Vagina (tissue), 2 donors: ENCODE results near the gene ELMO1. TPM values are rescaled to one million over a fixed set of nuclear protein-coding genes. Genes with fewer than 3 reads are reported as not detected.

Experiments used
- DNase-seq, 2 donors: peaks; one replicate each; pipeline ENCODE4 v3.0.0-alpha.2; 2017; ENCODE audit errors: extremely low spot score in 2 of 2
- H3K27ac ChIP-seq: fragments of 200-600 bp; sonication (generic); one replicate; pipeline ENCODE4 v1.5.1; 2019
- H3K27me3 ChIP-seq: fragments of 200-600 bp; sonication (generic); one replicate; pipeline ENCODE4 v1.5.1; 2019
- H3K36me3 ChIP-seq, 2 donors: fragments of 200-600 bp; sonication (generic); one replicate each; pipeline ENCODE4 v1.5.1; 2017 to 2019
- H3K4me1 ChIP-seq: fragments of 200-600 bp; sonication (generic); one replicate; pipeline ENCODE4 v1.5.1; 2019
- H3K4me3 ChIP-seq, 2 donors: fragments of 200-600 bp; sonication (generic); 1 replicate in 1 of 2; 2 replicates in 1 of 2; pipeline ENCODE4 v1.5.1; 2016 to 2019
- H3K9me3 ChIP-seq: fragments of 200-600 bp; sonication (generic); one replicate; pipeline ENCODE4 v1.5.1; 2019
- CTCF ChIP-seq, 3 experiments: fragments of 450-650 bp in 2 of 3; fragments of 200-600 bp in 1 of 3; sonication (generic) in 1 of 3; IDR thresholded peaks; one replicate each; pipeline ENCODE4 v1.5.1; 2017 to 2019; ENCODE audit warnings: antibody characterized with exemption in 3 of 3, mild to moderate bottlenecking in 2 of 3, moderate library complexity in 2 of 3
- POLR2A ChIP-seq, 2 donors: fragments of 450-650 bp; IDR thresholded peaks; one replicate each; pipeline ENCODE4 v1.6.1; 2017; ENCODE audit warnings: antibody characterized with exemption in 2 of 2, mild to moderate bottlenecking in 2 of 2, moderate library complexity in 2 of 2
- POLR2AphosphoS5 ChIP-seq, 2 donors: sonication (generic); formaldehyde crosslinking; IDR thresholded peaks; one replicate each; pipeline ENCODE4 v1.9.0; 2017; ENCODE audit warnings: antibody characterized with exemption in 2 of 2, mild to moderate bottlenecking in 2 of 2, low read depth in 1 of 2; ENCODE audit not compliant: insufficient read depth in 1 of 2
- intact Hi-C: fragments of 100-400 bp; cut with DNase I; formaldehyde crosslinking; loops from one replicate; pipeline ENCODE4 v1.15.1; 2023
- total RNA-seq: library from RNA; depleted of rRNA; stranded (reverse); fragments of >200 nt; gene quantifications from one replicate; pipeline ENCODE4 v1.2.3, GENCODE V29; 2016

Gene ELMO1
- total RNA-seq, 1 donor from 2014 or later, result 74.4 TPM

DNA sequence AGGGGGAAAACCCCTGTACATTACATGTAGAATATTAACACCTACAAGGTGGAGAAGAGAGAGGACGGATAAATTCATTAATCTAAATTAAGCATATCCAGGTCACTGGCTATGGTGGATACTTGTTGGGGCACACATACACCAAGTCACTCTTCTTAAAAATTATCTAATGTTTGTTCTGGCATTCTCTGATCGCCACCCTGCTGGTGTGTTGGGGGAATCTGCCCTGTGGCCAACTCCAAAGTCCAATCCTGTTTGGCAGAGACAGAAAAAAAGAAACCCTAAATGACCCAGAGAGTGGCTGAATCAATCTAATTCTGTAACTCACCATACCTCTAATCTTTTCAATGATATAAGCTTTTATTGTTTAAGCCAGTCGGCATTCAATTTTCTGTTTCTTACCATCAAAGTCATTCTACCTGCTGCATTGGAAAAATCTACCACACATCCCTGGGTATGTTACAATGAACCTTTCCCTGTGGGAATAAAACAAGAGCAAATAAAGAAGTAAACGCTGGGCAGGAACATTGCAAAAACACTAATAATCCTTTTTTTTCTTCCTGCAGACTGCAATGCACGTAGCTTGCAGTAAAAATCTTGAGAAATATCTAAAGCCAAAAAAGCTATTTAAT, 34.2 kb downstream of the ELMO1 start:
- H3K4me3 ChIP-seq, result no peak overlapping the region
- peaks cover 14% of the 10 kb centered on the region for H3K4me1 ChIP-seq
- TF ChIP-seq POLR2A (IDR thresholded peaks at IDR 0.05) (no peak), CTCF (IDR thresholded peaks at IDR 0.05) (no peak), POLR2AphosphoS5 (IDR thresholded peaks at IDR 0.05; ENCODE audit: insufficient read depth in 1 of 2, low read depth in 1 of 2) (no peak)
- no peak for DNase-seq
- no peaks in the 10 kb centered on the region for H3K27me3 ChIP-seq
- no peak overlapping the region for H3K27ac ChIP-seq
- intact Hi-C loops, result no loop called here
- no peaks in the 10 kb centered on the region for H3K9me3 ChIP-seq
- no peaks in the 10 kb centered on the region for H3K36me3 ChIP-seq

DNA sequence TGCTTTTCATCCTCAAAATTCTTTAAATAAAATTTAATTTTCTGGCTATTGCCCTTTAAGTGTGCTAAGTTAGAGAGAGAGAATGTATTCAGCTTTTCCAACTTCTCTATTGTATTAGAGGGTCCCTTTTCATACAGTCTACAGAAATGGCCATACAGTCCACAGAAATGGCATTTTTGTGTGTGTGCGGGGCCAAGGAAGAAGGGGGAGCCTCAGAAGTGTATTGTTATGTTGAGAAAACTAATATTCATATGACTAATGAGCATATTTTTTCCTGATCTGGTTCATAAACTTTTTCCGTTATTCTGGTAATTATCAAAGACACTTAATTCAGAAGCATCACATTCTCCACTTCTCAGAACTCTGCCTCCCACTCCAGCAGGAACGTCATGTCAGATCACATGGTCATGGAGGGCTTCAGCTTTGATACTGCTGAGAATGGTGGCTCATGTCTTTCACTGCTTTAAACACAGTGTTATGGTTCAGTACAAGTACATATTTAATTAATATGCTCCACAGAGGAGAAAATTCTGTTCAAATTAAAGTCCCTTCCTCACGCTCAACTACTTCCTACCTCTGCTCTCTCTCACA, 37.1 kb downstream of the ELMO1 start:
- H3K27ac ChIP-seq, result no peak overlapping the region
- intact Hi-C loops, result no loop called here
- no peaks in the 10 kb centered on the region for H3K9me3 ChIP-seq
- no peaks in the 10 kb centered on the region for H3K36me3 ChIP-seq
- H3K27me3 ChIP-seq, result no peaks in the 10 kb centered on the region
- no peak for DNase-seq
- no peak overlapping the region for H3K4me3 ChIP-seq
- TF ChIP-seq CTCF (IDR thresholded peaks at IDR 0.05) (no peak), POLR2A (IDR thresholded peaks at IDR 0.05) (no peak), POLR2AphosphoS5 (IDR thresholded peaks at IDR 0.05; ENCODE audit: insufficient read depth in 1 of 2, low read depth in 1 of 2) (no peak)
- H3K4me1 ChIP-seq, result peaks cover 14% of the 10 kb centered on the region

DNA sequence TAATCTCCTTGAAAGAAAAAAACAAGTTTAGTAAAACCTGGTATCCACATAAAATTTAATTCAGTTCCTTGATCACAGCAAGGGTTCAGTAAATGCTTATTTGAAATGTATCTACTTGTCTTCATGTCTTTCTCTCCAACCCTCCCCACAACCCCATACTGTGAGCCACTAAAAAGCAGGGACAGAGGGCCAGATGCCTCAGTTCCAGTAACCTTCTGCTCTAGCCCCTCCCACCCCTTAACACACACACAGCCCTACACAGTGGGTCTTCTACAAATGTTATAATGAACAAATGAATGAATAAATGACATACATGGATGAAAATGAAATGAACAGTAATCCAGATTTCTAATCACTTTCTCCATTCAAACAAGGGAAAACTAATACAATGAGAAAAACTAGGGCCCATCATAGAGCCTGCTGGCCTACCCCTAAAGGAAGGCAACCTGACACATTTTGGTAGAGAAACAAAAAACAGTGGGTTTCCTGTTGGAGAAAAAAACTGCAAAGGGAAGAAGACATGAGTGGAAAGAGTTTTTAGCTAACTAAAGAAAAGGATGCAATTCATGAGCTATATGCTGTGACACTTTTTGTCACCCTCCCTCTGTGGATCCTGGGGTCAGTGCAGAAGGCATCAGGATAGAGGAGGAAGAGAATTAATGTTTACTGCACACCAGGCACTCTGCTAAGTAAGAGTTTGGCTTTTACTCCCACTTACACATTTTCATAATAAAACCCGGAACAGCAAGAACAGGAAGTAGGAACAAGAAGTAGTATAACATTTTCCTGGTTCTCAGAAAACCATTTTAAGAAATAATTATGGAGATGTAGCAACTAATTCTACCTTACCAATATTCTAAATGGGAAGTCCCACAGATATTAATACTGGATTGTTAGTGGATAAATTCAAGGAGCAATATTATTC, 38.1 kb downstream of the ELMO1 start:
- no peak overlapping the region for H3K4me3 ChIP-seq
- no peaks in the 10 kb centered on the region for H3K36me3 ChIP-seq
- H3K27me3 ChIP-seq, result no peaks in the 10 kb centered on the region
- TF ChIP-seq POLR2AphosphoS5 (IDR thresholded peaks at IDR 0.05; ENCODE audit: insufficient read depth in 1 of 2, low read depth in 1 of 2), result no peak
- TF ChIP-seq CTCF (IDR thresholded peaks at IDR 0.05), result no peak
- no peak for TF ChIP-seq POLR2A (IDR thresholded peaks at IDR 0.05)
- intact Hi-C loops, result no loop called here
- no peak overlapping the region for H3K27ac ChIP-seq
- DNase-seq, result no peak
- no peaks in the 10 kb centered on the region for H3K9me3 ChIP-seq
- H3K4me1 ChIP-seq, result peaks cover 19% of the 10 kb centered on the region

DNA sequence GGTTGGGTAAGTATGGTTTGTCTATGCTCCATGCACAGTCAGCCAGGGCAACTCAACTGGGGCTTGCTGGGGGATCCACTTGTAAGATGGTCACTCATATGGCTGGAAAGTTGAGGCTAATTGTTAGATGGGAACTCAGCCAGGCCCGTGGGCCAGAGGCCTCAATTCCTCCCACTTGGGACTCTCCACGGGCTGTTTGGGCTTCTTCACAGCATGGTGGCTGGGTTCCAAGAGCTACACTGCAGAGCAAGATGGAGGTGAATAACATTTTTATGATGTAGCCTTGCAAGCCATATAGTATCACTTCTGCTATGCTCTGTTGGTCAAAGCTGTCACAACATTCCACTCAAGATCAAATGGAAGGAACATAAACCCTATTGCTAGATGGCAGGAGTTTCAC, 39.2 kb downstream of the ELMO1 start:
- Histone ChIP-seq H3K27ac (no peak overlapping the region), H3K4me3 (no peak overlapping the region), H3K27me3 (no peaks in the 10 kb centered on the region), H3K4me1 (peaks cover 28% of the 10 kb centered on the region), H3K9me3 (no peaks in the 10 kb centered on the region), H3K36me3 (no peaks in the 10 kb centered on the region)
- no peak for DNase-seq
- TF ChIP-seq CTCF (IDR thresholded peaks at IDR 0.05) (no peak), POLR2A (IDR thresholded peaks at IDR 0.05) (no peak), POLR2AphosphoS5 (IDR thresholded peaks at IDR 0.05; ENCODE audit: insufficient read depth in 1 of 2, low read depth in 1 of 2) (no peak)
- intact Hi-C loops, result no loop called here
